Measurements from ENCODE around the gene TTYH2. TPM values are rescaled to one million over a fixed set of nuclear protein-coding genes. Genes with fewer than 3 reads are reported as not detected.

Gene TTYH2
- total and polyA plus RNA-seq, 2 of the 4 experiments (the other 2 are of a cell fraction), result 2.3 to 6.8 TPM

GRCh38 chr17:74186498-74186897 lies 26.9 kb upstream of the TTYH2 start:
- no peak for DNase-seq
- intact Hi-C loops (cut with micrococcal nuclease), result no loop called here
- Histone ChIP-seq H3K36me3 (ENCODE audit: control insufficient read depth, insufficient read depth, low read length) (no peaks in the 10 kb centered on the region), H2BK5ac (ENCODE audit: low read depth, low read length, poor library complexity, severe bottlenecking) (no peak overlapping the region), H2AK5ac (ENCODE audit: low read depth, low read length) (no peak overlapping the region), H3K56ac (ENCODE audit: extremely low read depth, insufficient read depth, low read length) (no peak overlapping the region), H3K79me1 (ENCODE audit: low read depth in 1 of 2, low read length in 2 of 2) (no peaks in the 10 kb centered on the region), H4K91ac (ENCODE audit: insufficient read depth, low read depth, low read length) (no peak overlapping the region), H4K8ac (ENCODE audit: low read depth in 2 of 2, low read length in 2 of 2) (no peak overlapping the region), H3K27me3 (ENCODE audit: control insufficient read depth, insufficient read depth, low read length) (no peaks in the 10 kb centered on the region; the same call in 1 of the 2 replicates), H3K27ac (ENCODE audit: insufficient read depth, low read length) (no peak overlapping the region), H3K23ac (ENCODE audit: low read depth, low read length) (no peak overlapping the region), H3K9me1 (ENCODE audit: insufficient read depth, low read length) (no peaks in the 10 kb centered on the region), H3K14ac (replicated peaks; ENCODE audit: low read depth, low read length) (no peak overlapping the region), H3K4me2 (ENCODE audit: low read depth, low read length) (no peak overlapping the region), H4K20me1 (ENCODE audit: insufficient read depth, low read length) (no peaks in the 10 kb centered on the region), H2AFZ (replicated peaks; ENCODE audit: low read length, poor library complexity) (no peak overlapping the region), H2AK9ac (replicated peaks; ENCODE audit: low read depth, low read length, poor library complexity) (no peak overlapping the region), H2BK120ac (ENCODE audit: low read depth, low read length) (no peak overlapping the region), H2BK20ac (ENCODE audit: low read depth, low read length) (no peak overlapping the region), H2BK15ac (ENCODE audit: low read depth, low read length) (no peak overlapping the region), H4K5ac (ENCODE audit: low read depth, low read length) (no peak overlapping the region), H3K18ac (ENCODE audit: low read depth, low read length) (no peak overlapping the region), H3K4me3 (ENCODE audit: insufficient read depth, low read depth, low read length) (no peak overlapping the region), H3K9ac (ENCODE audit: low read depth, low read length) (no peak overlapping the region), H3K9me3 (ENCODE audit: control insufficient read depth, insufficient read depth, low read length) (no peaks in the 10 kb centered on the region), H3K4me1 (ENCODE audit: control insufficient read depth, insufficient read depth, low read length) (no peaks in the 10 kb centered on the region), H3K4ac (ENCODE audit: low read depth, low read length) (no peak overlapping the region)
- CTCF ChIA-PET, result interaction anchor here (1.5 kb wide), 1 partner anchor 17 kb away, joined by 6 read pairs; the partner anchor contains the start of gene RPL38
- TF ChIP-seq BHLHE40 (IDR thresholded peaks at IDR 0.05; ENCODE audit: low read depth, low read length), result no peak
- TF ChIP-seq MXI1 (IDR thresholded peaks at IDR 0.05; ENCODE audit: borderline replicate concordance, low read depth, low read length), result no peak
- TF ChIP-seq MAZ (IDR thresholded peaks at IDR 0.05; ENCODE audit: borderline replicate concordance, low read depth, low read length), result no peak
- no peak for TF ChIP-seq CEBPB (IDR thresholded peaks at IDR 0.05; ENCODE audit: low read depth, low read length)
- TF ChIP-seq RCOR1 (IDR thresholded peaks at IDR 0.05; ENCODE audit: insufficient replicate concordance, low read length), result no peak
- dilution Hi-C loops (cut with HindIII; ENCODE audit: low sequenced_read_pairs, unreplicated experiment), result no loop called here
- WGBS, 2 experiments (ENCODE audit: extremely low coverage in 2 of 2, insufficient read length in 1 of 2), result 89% methylated on average over 4 of the region's 20 CpGs; no CpG with 5 or more reads in 1 of the 2 experiments
- POLR2A ChIA-PET (ENCODE audit: unreplicated experiment), result no interaction called here
- in situ Hi-C loops (cut with MboI; ENCODE audit: low sequenced_read_pairs), result loop anchor here (25.0 kb wide), 1 partner anchor 924 kb away; the partner anchor contains the start of gene CPSF4L
- no peak for ATAC-seq (ENCODE audit: low read depth)
- no TSS peak for BruUV-seq (replicated peaks)
